ENCODE data around the gene GARS1. TPM values are rescaled to one million over a fixed set of nuclear protein-coding genes. Genes with fewer than 3 reads are reported as not detected.
A peak's percentile ranks its signal among the peaks of the same experiment; 100 is the strongest.

The GARS1 gene
- total RNA-seq, 1 donor from 2014 or later: 83.7 TPM

- H3K4me3 ChIP-seq: peak overlapping the region; percentile 80 to 81
- DNase-seq (ENCODE audit: extremely low spot score in 2 of 2): no peak
- TF ChIP-seq POLR2AphosphoS5 (IDR thresholded peaks at IDR 0.05; ENCODE audit: insufficient read depth in 1 of 2, low read depth in 1 of 2): no peak
- no peak for TF ChIP-seq CTCF (IDR thresholded peaks at IDR 0.05)
- TF ChIP-seq POLR2A (IDR thresholded peaks at IDR 0.05): no peak
- H3K9me3 ChIP-seq: no peaks in the 10 kb centered on the region
- intact Hi-C loops (cut with DNase I): no loop called here
- H3K36me3 ChIP-seq: peaks cover 0 to 14% of the 10 kb centered on the region in 2 donors
- peaks cover 22% of the 10 kb centered on the region for H3K4me1 ChIP-seq
- H3K27me3 ChIP-seq: no peaks in the 10 kb centered on the region
- H3K27ac ChIP-seq: peak overlapping the region; percentile 93
Measured at GRCh38 chr7:30596014-30596641, 1.4 kb downstream of the GARS1 start.

- peak overlapping the region in 1 of 2 donors; percentile 80 for H3K4me3 ChIP-seq
- H3K36me3 ChIP-seq: peaks cover 0 to 20% of the 10 kb centered on the region in 2 donors
- no peaks in the 10 kb centered on the region for H3K9me3 ChIP-seq
- H3K27me3 ChIP-seq: no peaks in the 10 kb centered on the region
- H3K4me1 ChIP-seq: peaks cover 22% of the 10 kb centered on the region
- intact Hi-C loops (cut with DNase I): no loop called here
- DNase-seq (ENCODE audit: extremely low spot score in 2 of 2): no peak
- TF ChIP-seq CTCF (IDR thresholded peaks at IDR 0.05) (no peak), POLR2AphosphoS5 (IDR thresholded peaks at IDR 0.05; ENCODE audit: insufficient read depth in 1 of 2, low read depth in 1 of 2) (no peak), POLR2A (IDR thresholded peaks at IDR 0.05) (no peak)
- H3K27ac ChIP-seq: no peak overlapping the region
Measured at GRCh38 chr7:30596721-30597120, 2.0 kb downstream of the GARS1 start.

- no peak overlapping the region for H3K4me3 ChIP-seq
- DNase-seq (ENCODE audit: extremely low spot score in 2 of 2): no peak
- peaks cover 22% of the 10 kb centered on the region for H3K4me1 ChIP-seq
- no peak overlapping the region for H3K27ac ChIP-seq
- H3K9me3 ChIP-seq: no peaks in the 10 kb centered on the region
- peaks cover 0 to 33% of the 10 kb centered on the region in 2 donors for H3K36me3 ChIP-seq
- H3K27me3 ChIP-seq: no peaks in the 10 kb centered on the region
- intact Hi-C loops (cut with DNase I): no loop called here
- TF ChIP-seq POLR2AphosphoS5 (IDR thresholded peaks at IDR 0.05; ENCODE audit: insufficient read depth in 1 of 2, low read depth in 1 of 2) (no peak), POLR2A (IDR thresholded peaks at IDR 0.05) (no peak), CTCF (IDR thresholded peaks at IDR 0.05) (no peak)
Measured at GRCh38 chr7:30598121-30598876, 3.6 kb downstream of the GARS1 start.

- no peaks in the 10 kb centered on the region for H3K9me3 ChIP-seq
Measured at GRCh38 chr7:30604901-30605300, 10.2 kb downstream of the GARS1 start.

More at GRCh38 chr7:30604901-30605300, 10.2 kb downstream of the GARS1 start:
- Histone ChIP-seq H3K27ac (no peak overlapping the region), H3K4me1 (no peaks in the 10 kb centered on the region), H3K27me3 (no peaks in the 10 kb centered on the region), H3K36me3 (peaks cover 0 to 71% of the 10 kb centered on the region in 2 donors), H3K4me3 (no peak overlapping the region)
- DNase-seq (ENCODE audit: extremely low spot score in 2 of 2): no peak
- intact Hi-C loops (cut with DNase I): no loop called here
- no peak for TF ChIP-seq POLR2AphosphoS5 (IDR thresholded peaks at IDR 0.05; ENCODE audit: insufficient read depth in 1 of 2, low read depth in 1 of 2)
- TF ChIP-seq CTCF (IDR thresholded peaks at IDR 0.05): no peak
- no peak for TF ChIP-seq POLR2A (IDR thresholded peaks at IDR 0.05)
